Endothelial cell of umbilical vein (primary cell): ENCODE results near the gene NIPSNAP2. TPM values are rescaled to one million over a fixed set of nuclear protein-coding genes. Genes with fewer than 3 reads are reported as not detected.

Experiments
- BruUV-seq: library from RNA; stranded (reverse); fragments of 400-500 nt; replicated peaks from 2 replicates; lab custom pipeline; 2021; lab: Mats Ljungman, UMichigan
- CTCF ChIA-PET: fragments of 300-600, 350-600 bp; sonication (Branson Sonifier 250); formaldehyde crosslinking; loops from one replicate; lab custom pipeline; 2021; ENCODE audit warnings: antibody characterized with exemption, inconsistent platforms; lab: Charles Lee
- POLR2A ChIA-PET: fragments of 300-600, 350-600 bp; sonication (Branson Sonifier 250); formaldehyde crosslinking; loops from one replicate; lab custom pipeline; 2021; ENCODE audit warnings: antibody characterized with exemption, inconsistent platforms; lab: Charles Lee
- DNase-seq: peaks from one replicate; pipeline ENCODE4 v3.0.0-alpha.2; 2011; ENCODE audit warnings: low read depth, low spot score
- FAIRE-seq: peaks from 2 replicates; lab custom pipeline; 2011; peaks lifted over from hg19 to GRCh38; lab: Jason Lieb, UNC
- H2AFZ ChIP-seq: 2 replicates; pipeline ENCODE4 v1.6.0; 2012; ENCODE audit warnings: low read depth, low read length, control low read depth, inconsistent platforms
- H3K27ac ChIP-seq: 2 replicates; pipeline ENCODE4 v1.5.1; 2011; ENCODE audit warnings: low read depth, mild to moderate bottlenecking, control low read depth, low read length, moderate library complexity; ENCODE audit not compliant: insufficient read depth
- H3K27me3 ChIP-seq, 2 experiments: 2 replicates each; pipeline versions ENCODE4 v1.6.0 to v1.6.1; 2011; ENCODE audit warnings: low read length in 2 of 2, mixed read lengths in 1 of 2; ENCODE audit not compliant: control insufficient read depth in 2 of 2, insufficient read depth in 2 of 2
- H3K36me3 ChIP-seq, 2 experiments: 2 replicates in 1 of 2; 3 replicates in 1 of 2; pipeline ENCODE4 v1.5.1; 2011; ENCODE audit warnings: low read length in 2 of 2, mild to moderate bottlenecking in 1 of 2, moderate library complexity in 1 of 2; ENCODE audit not compliant: control insufficient read depth in 2 of 2, insufficient read depth in 2 of 2; ENCODE audit errors: extremely low read depth in 1 of 2
- H3K4me1 ChIP-seq: 3 replicates; pipeline ENCODE4 v1.5.1; 2011; ENCODE audit warnings: mild to moderate bottlenecking, low read length; ENCODE audit not compliant: control insufficient read depth, insufficient read depth; ENCODE audit errors: extremely low read depth
- H3K4me2 ChIP-seq: 2 replicates; pipeline ENCODE4 v1.6.1; 2011; ENCODE audit warnings: low read length, control low read depth, mixed read lengths; ENCODE audit not compliant: insufficient read depth
- H3K4me3 ChIP-seq, 3 experiments: fragments of 200-600 bp in 1 of 3; sonication (generic), shearing (Covaris generic) in 1 of 3; replicated peaks in 1 of 3; 2 replicates each; pipeline ENCODE4 v1.5.1; 2011 to 2016; ENCODE audit warnings: control low read depth in 3 of 3, low read length in 3 of 3, mild to moderate bottlenecking in 2 of 3, inconsistent platforms in 1 of 3, low read depth in 1 of 3, moderate library complexity in 1 of 3; ENCODE audit not compliant: insufficient read depth in 1 of 3
- H3K79me2 ChIP-seq: 2 replicates; pipeline ENCODE4 v1.6.0; 2012; ENCODE audit warnings: low read length, inconsistent platforms; ENCODE audit not compliant: control insufficient read depth, insufficient read depth
- H3K9ac ChIP-seq: replicated peaks from 2 replicates; pipeline ENCODE3; 2011; ENCODE audit warnings: low read length, control low read depth; ENCODE audit not compliant: insufficient read depth; ENCODE audit errors: extremely low read depth
- H3K9me1 ChIP-seq: replicated peaks from 3 replicates; pipeline ENCODE4 v1.6.0; 2011; ENCODE audit warnings: mild to moderate bottlenecking, low read length; ENCODE audit not compliant: control insufficient read depth, insufficient read depth; ENCODE audit errors: extremely low read depth
- H3K9me3 ChIP-seq: replicated peaks from 2 replicates; pipeline ENCODE4 v1.5.1; 2012; ENCODE audit warnings: low read length, inconsistent platforms; ENCODE audit not compliant: control insufficient read depth, insufficient read depth
- H4K20me1 ChIP-seq: replicated peaks from 2 replicates; pipeline ENCODE3; 2011; ENCODE audit warnings: mild to moderate bottlenecking, low read length; ENCODE audit not compliant: control insufficient read depth, insufficient read depth; ENCODE audit errors: extremely low read depth
- EZH2 ChIP-seq: IDR thresholded peaks from 2 replicates; pipeline ENCODE4 v1.6.1; 2012; ENCODE audit warnings: borderline replicate concordance, low read depth, mild to moderate bottlenecking, moderate library complexity, low read length, inconsistent platforms; ENCODE audit not compliant: severe bottlenecking
- FOS ChIP-seq: IDR thresholded peaks from 2 replicates; pipeline ENCODE4 v1.6.1; 2011; ENCODE audit warnings: mild to moderate bottlenecking, low read length, moderate library complexity, borderline replicate concordance; ENCODE audit not compliant: insufficient read depth
- GATA2 ChIP-seq: IDR thresholded peaks from 2 replicates; pipeline ENCODE4 v1.7.0; 2011; ENCODE audit warnings: low read depth, mild to moderate bottlenecking, moderate library complexity, mixed read lengths, low read length; ENCODE audit not compliant: insufficient read length, insufficient read depth
- JUN ChIP-seq: IDR thresholded peaks from 2 replicates; pipeline ENCODE4 v1.6.1; 2011; ENCODE audit warnings: borderline replicate concordance, low read depth; ENCODE audit not compliant: insufficient read length, insufficient read depth
- MYC ChIP-seq: IDR thresholded peaks from one replicate; pipeline ENCODE4 v1.6.1; 2011; ENCODE audit warnings: mild to moderate bottlenecking, low read depth, low read length
- POLR2A ChIP-seq: IDR thresholded peaks from 2 replicates; pipeline ENCODE4 v1.6.1; 2012; ENCODE audit warnings: low read depth, mild to moderate bottlenecking, control low read depth, low read length
- POLR2AphosphoS5 ChIP-seq: IDR thresholded peaks from 2 replicates; pipeline ENCODE4 v1.6.1; 2012; ENCODE audit warnings: low read depth, mild to moderate bottlenecking, control low read depth, low read length, moderate library complexity; ENCODE audit not compliant: insufficient read depth
- dilution Hi-C: fragments of 300-500 bp; cut with MboI; formaldehyde crosslinking; loops from one replicate; pipeline ENCODE4 v1.15.0; 2019; ENCODE audit warnings: low sequenced_read_pairs; ENCODE audit not compliant: extremely low pct_ligation_motif_present
- intact Hi-C: fragments of 100-400 bp; cut with micrococcal nuclease; formaldehyde crosslinking; loops from one replicate; pipeline ENCODE4 v1.10.0; 2022
- polyA plus RNA-seq, 4 experiments: library from polyadenylated mRNA; depleted of rRNA in 3 of 4; stranded (reverse) in 3 of 4; unstranded in 1 of 4; fragments of >200 nt; gene quantifications; 2 replicates each; pipeline versions ENCODE4 v1.2.1 to v1.2.3, GENCODE V29; 2011 to 2012; ENCODE audit warnings: missing spikeins in 1 of 4
- total RNA-seq: library from RNA; stranded (reverse); gene quantifications from 2 replicates; pipeline ENCODE4 v1.2.3, GENCODE V29; 2021
- TF ChIP-seq, protein P1 (sequence below), 2 donors: IDR thresholded peaks; 1 replicate in 1 of 2; 2 replicates in 1 of 2; pipeline ENCODE4 v1.5.1; 2011; ENCODE audit warnings: low read length in 2 of 2, mild to moderate bottlenecking in 2 of 2, moderate library complexity in 2 of 2, control low read depth in 1 of 2, inconsistent platforms in 1 of 2, low read depth in 1 of 2; ENCODE audit not compliant: insufficient read depth in 1 of 2; ENCODE audit errors: extremely low read depth in 1 of 2
- TF ChIP-seq, protein P2 (sequence below): IDR thresholded peaks from 2 replicates; pipeline ENCODE4 v1.6.1; 2011; ENCODE audit not compliant: insufficient read depth, insufficient read length

The NIPSNAP2 gene
- total and polyA plus RNA-seq, 2 donors (not counting 3 experiments of a cell fraction or from before 2014, with no cell fraction given): 29.7 to 50.5 TPM

DNA sequence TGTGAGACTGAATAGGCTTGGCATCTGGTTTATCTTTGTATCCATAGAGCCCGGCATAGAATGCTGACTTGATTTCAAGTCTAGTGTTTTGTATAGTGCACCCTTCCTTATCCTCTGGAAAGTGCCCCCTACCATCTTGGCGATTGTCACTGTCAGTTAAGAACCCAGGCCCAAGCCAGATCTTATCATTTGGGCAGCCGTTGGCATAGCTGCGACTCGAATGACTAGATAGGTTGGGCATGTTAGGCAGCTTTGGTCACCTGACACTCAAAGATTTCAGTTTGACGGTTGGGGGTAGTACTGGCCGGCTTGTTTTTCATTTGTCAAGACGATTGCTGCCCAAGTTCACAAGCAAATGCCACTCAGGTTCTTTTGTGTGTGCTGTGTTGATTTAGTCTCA lies 6.6 kb downstream of the NIPSNAP2 start:
- Histone ChIP-seq H3K36me3 (peaks cover 0 to 3% of the 10 kb centered on the region in 2 experiments), H4K20me1 (no peaks in the 10 kb centered on the region), H3K9ac (no peak overlapping the region), H3K4me1 (no peaks in the 10 kb centered on the region), H3K9me3 (no peaks in the 10 kb centered on the region), H3K27ac (no peak overlapping the region), H3K4me3 (no peak overlapping the region), H3K9me1 (no peaks in the 10 kb centered on the region), H3K27me3 (no peaks in the 10 kb centered on the region), H2AFZ (no peak overlapping the region), H3K4me2 (no peak overlapping the region), H3K79me2 (peaks cover 25% of the 10 kb centered on the region)
- CTCF ChIA-PET: interaction anchor here (0.9 to 1.8 kb wide), 3 partner anchors 104 to 122 kb away, joined by 3 to 4 read pairs (median 4); partner anchors contain the start of gene PHKG1
- dilution Hi-C loops: no loop called here
- DNase-seq (no peak), FAIRE-seq (no peak)
- TF ChIP-seq MYC: no peak
- TF ChIP-seq POLR2AphosphoS5: no peak
- no peak for TF ChIP-seq EZH2
- TF ChIP-seq, protein P1, sequence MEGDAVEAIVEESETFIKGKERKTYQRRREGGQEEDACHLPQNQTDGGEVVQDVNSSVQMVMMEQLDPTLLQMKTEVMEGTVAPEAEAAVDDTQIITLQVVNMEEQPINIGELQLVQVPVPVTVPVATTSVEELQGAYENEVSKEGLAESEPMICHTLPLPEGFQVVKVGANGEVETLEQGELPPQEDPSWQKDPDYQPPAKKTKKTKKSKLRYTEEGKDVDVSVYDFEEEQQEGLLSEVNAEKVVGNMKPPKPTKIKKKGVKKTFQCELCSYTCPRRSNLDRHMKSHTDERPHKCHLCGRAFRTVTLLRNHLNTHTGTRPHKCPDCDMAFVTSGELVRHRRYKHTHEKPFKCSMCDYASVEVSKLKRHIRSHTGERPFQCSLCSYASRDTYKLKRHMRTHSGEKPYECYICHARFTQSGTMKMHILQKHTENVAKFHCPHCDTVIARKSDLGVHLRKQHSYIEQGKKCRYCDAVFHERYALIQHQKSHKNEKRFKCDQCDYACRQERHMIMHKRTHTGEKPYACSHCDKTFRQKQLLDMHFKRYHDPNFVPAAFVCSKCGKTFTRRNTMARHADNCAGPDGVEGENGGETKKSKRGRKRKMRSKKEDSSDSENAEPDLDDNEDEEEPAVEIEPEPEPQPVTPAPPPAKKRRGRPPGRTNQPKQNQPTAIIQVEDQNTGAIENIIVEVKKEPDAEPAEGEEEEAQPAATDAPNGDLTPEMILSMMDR (IDR thresholded peaks at IDR 0.05; ENCODE audit: extremely low read depth in 1 of 2, insufficient read depth in 1 of 2, low read depth in 1 of 2, low read length in 2 of 2): no peak
- no peak for TF ChIP-seq GATA2
- no peak for TF ChIP-seq JUN
- no peak for TF ChIP-seq FOS
- no peak for TF ChIP-seq POLR2A
- TF ChIP-seq, protein P2, sequence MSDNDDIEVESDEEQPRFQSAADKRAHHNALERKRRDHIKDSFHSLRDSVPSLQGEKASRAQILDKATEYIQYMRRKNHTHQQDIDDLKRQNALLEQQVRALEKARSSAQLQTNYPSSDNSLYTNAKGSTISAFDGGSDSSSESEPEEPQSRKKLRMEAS: no peak
- POLR2A ChIA-PET: interaction anchor here (0.6 kb wide), 1 partner anchor 68 kb away, joined by 11 read pairs; no protein-coding TSS in a partner anchor
- BruUV-seq: no TSS peak
- intact Hi-C loops: no loop called here
